OCI-LY1 (cell line): ENCODE data around the gene KLHL5.

Source experiments
- EZH2 ChIP-seq: fragments of 200-600 bp; sonication (generic), shearing (Covaris generic); IDR thresholded peaks from 2 replicates; pipeline ENCODE4 v1.8.0; 2017; ENCODE audit warnings: borderline replicate concordance, mixed run types, mild to moderate bottlenecking, antibody characterized with exemption, low read length, moderate library complexity, mixed read lengths
- TF ChIP-seq, protein P1 (sequence below): fragments of 200-600 bp; sonication (generic), shearing (Covaris generic); IDR thresholded peaks from 2 replicates; pipeline ENCODE4 v1.5.1; 2017; ENCODE audit warnings: mild to moderate bottlenecking, antibody characterized with exemption, low read length, moderate library complexity, mixed read lengths

DNA sequence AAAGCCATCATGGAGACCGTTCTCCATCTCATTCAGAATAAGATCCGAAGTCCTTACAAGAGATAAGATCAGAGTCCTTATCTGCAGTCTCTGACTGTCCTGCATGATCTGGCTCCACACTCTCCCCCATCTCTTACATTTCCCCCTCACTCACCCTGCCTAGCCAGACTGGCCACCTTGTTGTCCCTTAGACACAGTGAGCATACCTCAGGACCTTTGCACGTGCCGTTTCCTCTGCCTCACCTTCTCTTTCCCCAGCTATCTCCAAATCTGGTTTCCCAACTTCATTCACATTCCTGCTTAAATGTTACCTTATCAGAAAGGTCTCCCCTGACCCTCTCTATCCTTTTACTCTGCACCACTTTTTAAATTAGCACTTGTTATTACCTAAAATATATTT is 44.0 kb downstream of the KLHL5 start:
- TF ChIP-seq, protein P1, sequence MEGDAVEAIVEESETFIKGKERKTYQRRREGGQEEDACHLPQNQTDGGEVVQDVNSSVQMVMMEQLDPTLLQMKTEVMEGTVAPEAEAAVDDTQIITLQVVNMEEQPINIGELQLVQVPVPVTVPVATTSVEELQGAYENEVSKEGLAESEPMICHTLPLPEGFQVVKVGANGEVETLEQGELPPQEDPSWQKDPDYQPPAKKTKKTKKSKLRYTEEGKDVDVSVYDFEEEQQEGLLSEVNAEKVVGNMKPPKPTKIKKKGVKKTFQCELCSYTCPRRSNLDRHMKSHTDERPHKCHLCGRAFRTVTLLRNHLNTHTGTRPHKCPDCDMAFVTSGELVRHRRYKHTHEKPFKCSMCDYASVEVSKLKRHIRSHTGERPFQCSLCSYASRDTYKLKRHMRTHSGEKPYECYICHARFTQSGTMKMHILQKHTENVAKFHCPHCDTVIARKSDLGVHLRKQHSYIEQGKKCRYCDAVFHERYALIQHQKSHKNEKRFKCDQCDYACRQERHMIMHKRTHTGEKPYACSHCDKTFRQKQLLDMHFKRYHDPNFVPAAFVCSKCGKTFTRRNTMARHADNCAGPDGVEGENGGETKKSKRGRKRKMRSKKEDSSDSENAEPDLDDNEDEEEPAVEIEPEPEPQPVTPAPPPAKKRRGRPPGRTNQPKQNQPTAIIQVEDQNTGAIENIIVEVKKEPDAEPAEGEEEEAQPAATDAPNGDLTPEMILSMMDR = no peak
- no peak for TF ChIP-seq EZH2
